Activated CD4-positive, alpha-beta T cell treated with anti-CD3 and anti-CD28 coated beads, Interleukin-2, amount 10 ng/mL, durations not matched to agents 7 days and 5 days (primary cell): ENCODE data around the gene CD3G. TPM values are rescaled to one million over a fixed set of nuclear protein-coding genes. Genes with fewer than 3 reads are reported as not detected.
A peak's percentile ranks its signal among the peaks of the same experiment; 100 is the strongest.
"Not testable (repeated sequence)": the region's sequence is repeated elsewhere in the genome, so short reads cannot be mapped to it uniquely, and the experiment has no call there.

Source experiments
- CTCF ChIA-PET: fragments of 350-600 bp; sonication (Branson Sonifier 250); formaldehyde crosslinking; loops from one replicate; lab custom pipeline; 2021; ENCODE audit warnings: antibody characterized with exemption; lab: Charles Lee
- POLR2A ChIA-PET: fragments of 350-600 bp; sonication (Branson Sonifier 250); formaldehyde crosslinking; loops from one replicate; lab custom pipeline; 2021; ENCODE audit warnings: antibody characterized with exemption; lab: Charles Lee
- DNase-seq: peaks from one replicate; pipeline ENCODE4 v3.0.0-alpha.2; 2020
- H3K27ac Mint-ChIP-seq: one replicate; pipeline ENCODE4 v1.8.0; 2021; ENCODE audit warnings: mild to moderate bottlenecking, moderate library complexity, mixed read lengths
- H3K27me3 Mint-ChIP-seq: one replicate; pipeline ENCODE4 v1.8.0; 2021; ENCODE audit warnings: mixed read lengths
- H3K36me3 Mint-ChIP-seq: one replicate; pipeline ENCODE4 v1.8.0; 2021; ENCODE audit warnings: low read depth, mixed read lengths
- H3K4me1 Mint-ChIP-seq: one replicate; pipeline ENCODE4 v1.8.0; 2021; ENCODE audit warnings: mixed read lengths
- H3K4me3 Mint-ChIP-seq: one replicate; pipeline ENCODE4 v1.8.0; 2021; ENCODE audit warnings: mild to moderate bottlenecking, moderate library complexity, mixed read lengths
- H3K9me3 Mint-ChIP-seq: one replicate; pipeline ENCODE4 v1.8.0; 2021; ENCODE audit warnings: mixed read lengths
- total RNA-seq, 2 experiments: library from RNA; stranded (reverse); gene quantifications; one replicate each; pipeline ENCODE4 v1.2.3, GENCODE V29; 2021

CD3G gene
- total RNA-seq, result 100 to 1,000 TPM; 264 to 268 TPM

DNA sequence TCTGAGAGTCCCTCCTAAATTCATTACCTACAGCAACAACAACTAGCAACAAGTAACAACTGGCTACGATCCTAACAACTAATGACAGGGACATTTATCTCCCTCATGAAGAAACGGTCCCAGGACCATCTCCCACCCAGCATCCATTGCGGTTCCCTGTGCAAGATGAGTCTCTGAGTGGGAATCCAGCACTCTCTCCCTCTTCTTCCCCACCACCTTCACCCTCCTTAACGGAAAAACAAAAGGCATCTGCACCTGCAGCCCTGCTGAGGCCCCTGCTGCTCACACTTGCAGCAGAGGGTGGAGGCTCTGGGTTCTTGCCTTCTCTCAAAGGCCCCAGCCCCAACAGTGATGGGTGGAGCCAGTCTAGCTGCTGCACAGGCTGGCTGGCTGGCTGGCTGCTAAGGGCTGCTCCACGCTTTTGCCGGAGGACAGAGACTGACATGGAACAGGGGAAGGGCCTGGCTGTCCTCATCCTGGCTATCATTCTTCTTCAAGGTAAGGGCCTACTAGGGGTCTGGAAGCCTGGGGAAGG lies at the start of gene CD3G:
Gene CD3G (plus strand): TSS at position 364 of the 535 bp plus-strand sequence. CDS start 80 bp downstream, at position 444.
- Mint-ChIP-seq H3K9me3 (no peaks in the 10 kb centered on the region), H3K4me3 (peak within 1 kb of the TSS; percentile 94), H3K4me1 (peaks cover 63% of the 10 kb centered on the region), H3K36me3 (peaks cover 72% of the 10 kb centered on the region), H3K27ac (peak within 1 kb of the TSS; percentile 98), H3K27me3 (no peaks in the 10 kb centered on the region)
- DNase-seq, result peak; percentile 86
- ChIA-PET CTCF (interaction anchor here (1.1 to 5.6 kb wide), 3 partner anchors 22 to 145 kb away, joined by 3 to 24 read pairs (median 4); no protein-coding TSS in a partner anchor), POLR2A (interaction anchor here (0.6 kb wide), 2 partner anchors 37 to 172 kb away, joined by 3 read pairs; no protein-coding TSS in a partner anchor)

DNA sequence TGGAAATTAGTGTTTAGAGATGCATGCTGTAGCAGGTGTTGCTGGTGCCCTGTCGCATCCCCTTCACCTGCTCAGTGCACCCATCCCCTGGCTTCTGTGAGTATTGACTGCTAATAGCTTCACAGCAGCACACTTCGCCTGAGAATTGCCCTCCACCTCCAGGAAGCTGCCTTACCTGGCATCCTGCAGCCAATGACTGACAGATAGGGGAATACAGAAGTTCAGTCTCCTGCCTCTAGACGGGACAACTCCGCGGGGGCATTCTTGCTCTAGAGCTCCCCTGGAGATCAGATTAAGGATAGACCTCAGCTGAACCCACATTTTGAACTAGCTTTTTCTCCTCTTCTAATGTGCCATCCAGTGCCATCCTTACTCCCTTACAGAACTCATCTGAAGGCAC lies 48.9 kb upstream of the CD3G start:
- CTCF ChIA-PET, result interaction anchor here (0.7 to 2.3 kb wide), 19 partner anchors 8 to 331 kb away, joined by 3 to 18 read pairs (median 4); partner anchors contain the start of genes CD3D, CD3E, CD3G and JAML
- no peaks in the 10 kb centered on the region for H3K27me3 Mint-ChIP-seq

DNA sequence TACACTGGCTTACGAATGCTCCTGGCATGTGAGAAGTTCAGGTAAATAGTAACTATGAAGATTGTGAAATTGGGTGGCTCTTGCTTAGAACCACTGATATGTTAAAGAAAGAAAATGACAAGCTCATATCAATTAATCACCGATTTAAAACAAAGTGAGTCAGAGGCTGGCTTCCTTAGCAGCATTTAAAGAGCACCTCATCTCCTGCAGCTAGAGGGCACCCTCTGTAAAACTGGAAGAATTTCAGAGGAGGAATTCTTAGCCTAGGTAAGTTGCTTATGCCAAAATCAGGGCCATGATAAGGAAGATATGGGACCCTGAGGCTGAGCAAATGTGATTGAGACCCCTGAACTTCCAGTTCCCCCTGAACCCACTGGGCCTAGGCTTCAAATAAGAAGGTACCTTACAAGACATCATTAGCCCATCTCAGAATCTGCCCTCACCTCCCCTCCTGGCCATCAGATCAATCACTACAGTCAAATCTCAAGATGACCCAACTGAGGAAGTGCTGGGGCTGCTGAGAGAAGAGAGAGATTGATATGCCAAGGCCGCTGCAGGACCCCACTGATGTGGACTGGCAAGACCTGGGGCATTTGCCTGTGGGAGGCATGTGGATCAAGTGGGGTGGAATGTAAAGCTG lies 48.2 kb upstream of the CD3G start:
- no peaks in the 10 kb centered on the region for H3K36me3 Mint-ChIP-seq

More for the DNA sequence above, 48.9 kb upstream of the CD3G start:
- Mint-ChIP-seq H3K36me3 (no peaks in the 10 kb centered on the region), H3K27ac (no peak overlapping the region), H3K4me3 (no peak overlapping the region), H3K4me1 (peaks cover 25% of the 10 kb centered on the region), H3K9me3 (peaks cover 2% of the 10 kb centered on the region)
- no peak for DNase-seq
- POLR2A ChIA-PET, result no interaction called here

DNA sequence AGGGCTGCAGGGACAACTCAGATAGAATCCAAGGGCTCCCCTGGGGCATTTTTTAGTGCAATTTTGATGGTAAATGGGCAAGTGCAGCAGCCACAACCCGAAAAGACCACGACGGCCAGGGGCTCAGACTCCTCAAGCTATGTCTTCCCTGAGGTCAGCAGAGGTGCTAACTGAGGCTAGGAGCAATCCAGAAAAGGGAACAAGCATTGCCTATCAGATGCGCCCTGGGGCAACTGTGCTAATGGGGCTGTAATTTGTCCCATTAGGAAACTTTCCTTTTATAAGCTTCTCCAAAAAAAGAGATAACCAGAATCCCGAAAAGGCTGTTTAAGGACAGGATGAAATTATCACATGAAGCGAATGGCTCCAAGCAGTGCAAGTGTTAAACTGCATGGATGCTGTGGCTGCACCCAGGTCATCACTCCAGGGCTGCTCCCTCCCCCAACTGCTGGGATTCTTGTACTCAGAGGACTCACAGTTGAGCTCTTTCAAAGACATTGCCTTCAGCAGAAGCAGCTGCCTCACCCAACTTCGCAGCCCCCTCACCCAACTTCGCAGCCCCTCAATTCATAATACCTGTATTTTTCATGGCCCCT lies 42.4 kb upstream of the CD3G start:
- H3K36me3 Mint-ChIP-seq, result peaks cover 22% of the 10 kb centered on the region
- CTCF ChIA-PET, result interaction anchor here (0.6 to 4.5 kb wide), 8 partner anchors 10 to 349 kb away, joined by 3 to 19 read pairs (median 5); no protein-coding TSS in a partner anchor
- POLR2A ChIA-PET, result no interaction called here
- H3K4me3 Mint-ChIP-seq, result no peak overlapping the region
- no peak overlapping the region for H3K27ac Mint-ChIP-seq
- peaks cover 47% of the 10 kb centered on the region for H3K4me1 Mint-ChIP-seq
- H3K27me3 Mint-ChIP-seq, result no peaks in the 10 kb centered on the region
- peaks cover 2% of the 10 kb centered on the region for H3K9me3 Mint-ChIP-seq
- DNase-seq, result no peak

More for the DNA sequence above, 48.2 kb upstream of the CD3G start:
- H3K27me3 Mint-ChIP-seq, result no peaks in the 10 kb centered on the region
- POLR2A ChIA-PET, result no interaction called here
- peaks cover 2% of the 10 kb centered on the region for H3K9me3 Mint-ChIP-seq
- H3K27ac Mint-ChIP-seq, result peak overlapping the region; percentile 67
- peaks cover 25% of the 10 kb centered on the region for H3K4me1 Mint-ChIP-seq
- CTCF ChIA-PET, result interaction anchor here (0.7 to 2.3 kb wide), 20 partner anchors 9 to 331 kb away, joined by 3 to 18 read pairs (median 4); partner anchors contain the start of genes CD3D, CD3E, CD3G and JAML
- DNase-seq, result peak; percentile 52
- no peak overlapping the region for H3K4me3 Mint-ChIP-seq

DNA sequence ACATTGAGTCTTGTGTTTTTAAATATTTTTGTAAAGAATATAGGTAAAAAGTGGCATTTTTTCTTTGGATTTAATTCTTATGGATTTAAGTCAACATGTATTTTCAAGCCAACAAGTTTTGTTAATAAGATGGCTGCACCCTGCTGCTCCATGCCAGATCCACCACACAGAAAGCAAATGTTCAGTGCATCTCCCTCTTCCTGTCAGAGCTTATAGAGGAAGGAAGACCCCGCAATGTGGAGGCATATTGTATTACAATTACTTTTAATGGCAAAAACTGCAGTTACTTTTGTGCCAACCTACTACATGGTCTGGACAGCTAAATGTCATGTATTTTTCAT lies 39.9 kb upstream of the CD3G start:
- no peaks in the 10 kb centered on the region for H3K27me3 Mint-ChIP-seq
- peak overlapping the region; percentile 99 for H3K27ac Mint-ChIP-seq
- peaks cover 71% of the 10 kb centered on the region for H3K4me1 Mint-ChIP-seq
- peak overlapping the region; percentile 99 for H3K4me3 Mint-ChIP-seq
- CTCF ChIA-PET, result interaction anchor here (0.6 to 2.6 kb wide), 7 partner anchors 9 to 272 kb away, joined by 3 to 11 read pairs (median 4); partner anchors contain the start of gene CD3D
- POLR2A ChIA-PET, result interaction anchor here (0.5 to 2.7 kb wide), 2 partner anchors 20 to 38 kb away, joined by 4 to 17 read pairs; partner anchors contain the start of gene CD3D
- peaks cover 2% of the 10 kb centered on the region for H3K9me3 Mint-ChIP-seq
- DNase-seq, result no peak
- peaks cover 47% of the 10 kb centered on the region for H3K36me3 Mint-ChIP-seq

DNA sequence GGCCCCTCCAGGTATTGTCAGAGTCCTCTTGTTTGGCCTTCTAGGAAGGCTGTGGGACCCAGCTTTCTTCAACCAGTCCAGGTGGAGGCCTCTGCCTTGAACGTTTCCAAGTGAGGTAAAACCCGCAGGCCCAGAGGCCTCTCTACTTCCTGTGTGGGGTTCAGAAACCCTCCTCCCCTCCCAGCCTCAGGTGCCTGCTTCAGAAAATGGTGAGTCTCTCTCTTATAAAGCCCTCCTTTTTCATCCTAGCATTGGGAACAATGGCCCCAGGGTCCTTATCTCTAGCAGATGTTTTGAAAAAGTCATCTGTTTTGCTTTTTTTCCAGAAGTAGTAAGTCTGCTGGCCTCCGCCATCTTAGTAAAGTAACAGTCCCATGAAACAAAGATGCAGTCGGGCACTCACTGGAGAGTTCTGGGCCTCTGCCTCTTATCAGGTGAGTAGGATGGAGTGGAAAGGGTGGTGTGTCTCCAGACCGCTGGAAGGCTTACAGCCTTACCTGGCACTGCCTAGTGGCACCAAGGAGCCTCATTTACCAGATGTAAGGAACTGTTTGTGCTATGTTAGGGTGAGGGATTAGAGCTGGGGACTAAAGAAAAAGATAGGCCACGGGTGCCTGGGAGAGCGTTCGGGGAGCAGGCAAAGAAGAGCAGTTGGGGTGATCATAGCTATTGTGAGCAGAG lies 39.4 kb upstream of the CD3G start, which contains the start of gene CD3E:
Gene CD3E (plus strand): TSS at position 163 of the 681 bp plus-strand sequence. CDS start 223 bp downstream, at position 386.
- H3K27ac Mint-ChIP-seq, result peak within 1 kb of the TSS; percentile 99
- POLR2A ChIA-PET, result interaction anchor here (0.5 to 2.7 kb wide), 5 partner anchors 20 to 106 kb away, joined by 3 to 17 read pairs (median 4); partner anchors contain the start of genes CD3D and JAML
- peak; percentile 84 for DNase-seq
- H3K27me3 Mint-ChIP-seq, result no peaks in the 10 kb centered on the region
- H3K4me3 Mint-ChIP-seq, result peak within 1 kb of the TSS; percentile 99
- peaks cover 75% of the 10 kb centered on the region for H3K4me1 Mint-ChIP-seq
- no peaks in the 10 kb centered on the region for H3K9me3 Mint-ChIP-seq
- H3K36me3 Mint-ChIP-seq, result peaks cover 52% of the 10 kb centered on the region
- CTCF ChIA-PET, result interaction anchor here (0.6 to 2.6 kb wide), 9 partner anchors 9 to 271 kb away, joined by 3 to 11 read pairs (median 4); partner anchors contain the start of gene CD3D

DNA sequence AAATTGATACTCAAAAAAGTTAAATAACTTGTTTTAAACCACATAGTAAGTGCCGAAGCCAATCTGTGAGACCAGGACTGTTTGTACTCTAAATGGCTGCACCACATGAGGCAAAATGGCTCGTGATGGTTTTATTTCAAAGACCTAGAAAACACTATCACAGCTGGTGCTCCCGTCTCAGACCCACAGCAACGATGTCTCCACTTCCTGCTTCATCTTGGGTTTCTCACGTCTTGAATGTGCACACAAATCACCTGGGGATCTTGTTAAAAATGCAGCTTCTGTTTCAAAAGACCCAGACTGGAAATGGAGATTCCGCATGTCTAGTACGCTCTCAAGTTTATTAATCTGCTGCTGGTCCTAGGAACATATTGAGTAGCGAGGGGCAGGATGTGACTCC lies 38.4 kb upstream of the CD3G start:
- no peaks in the 10 kb centered on the region for H3K9me3 Mint-ChIP-seq
- H3K27me3 Mint-ChIP-seq, result no peaks in the 10 kb centered on the region
- peak overlapping the region; percentile 99 for H3K4me3 Mint-ChIP-seq
- POLR2A ChIA-PET, result interaction anchor here (0.8 to 2.7 kb wide), 3 partner anchors 36 to 107 kb away, joined by 3 to 17 read pairs (median 6); partner anchors contain the start of genes CD3D and JAML
- peak; percentile 67 for DNase-seq
- peaks cover 60% of the 10 kb centered on the region for H3K36me3 Mint-ChIP-seq
- CTCF ChIA-PET, result interaction anchor here (1.2 to 2.6 kb wide), 6 partner anchors 10 to 107 kb away, joined by 3 to 10 read pairs (median 6); partner anchors contain the start of gene CD3D
- H3K4me1 Mint-ChIP-seq, result peaks cover 80% of the 10 kb centered on the region
- peak overlapping the region; percentile 99 for H3K27ac Mint-ChIP-seq

DNA sequence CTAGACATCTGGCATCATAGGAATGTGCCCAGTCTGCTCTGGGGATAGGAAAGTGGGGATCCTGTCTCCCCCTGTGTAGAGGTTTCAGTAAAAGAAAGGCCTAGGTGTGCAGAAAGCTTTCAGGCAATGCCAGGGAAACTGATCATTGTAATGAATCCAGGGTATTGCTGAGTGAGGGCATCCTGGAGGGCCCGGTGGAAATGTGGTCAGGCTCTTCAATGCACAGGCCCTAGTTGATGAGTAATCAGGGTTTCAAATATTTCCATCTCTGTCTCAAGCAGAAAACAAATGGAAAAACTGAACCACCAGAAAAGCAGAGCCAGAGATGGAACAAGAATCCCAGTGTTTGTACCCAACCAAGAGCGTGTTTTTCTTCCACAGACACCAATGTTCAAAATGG lies 37.6 kb upstream of the CD3G start:
- Mint-ChIP-seq H3K36me3 (peaks cover 67% of the 10 kb centered on the region), H3K4me3 (peak overlapping the region; percentile 99), H3K9me3 (no peaks in the 10 kb centered on the region), H3K4me1 (peaks cover 82% of the 10 kb centered on the region), H3K27ac (peak overlapping the region; percentile 99), H3K27me3 (no peaks in the 10 kb centered on the region)
- POLR2A ChIA-PET, result interaction anchor here (2.7 kb wide), 1 partner anchor 36 kb away, joined by 17 read pairs; the partner anchor contains the start of gene CD3D
- peak; percentile 32 for DNase-seq
- CTCF ChIA-PET, result interaction anchor here (0.6 to 1.6 kb wide), 4 partner anchors 12 to 108 kb away, joined by 3 to 8 read pairs (median 4); no protein-coding TSS in a partner anchor

DNA sequence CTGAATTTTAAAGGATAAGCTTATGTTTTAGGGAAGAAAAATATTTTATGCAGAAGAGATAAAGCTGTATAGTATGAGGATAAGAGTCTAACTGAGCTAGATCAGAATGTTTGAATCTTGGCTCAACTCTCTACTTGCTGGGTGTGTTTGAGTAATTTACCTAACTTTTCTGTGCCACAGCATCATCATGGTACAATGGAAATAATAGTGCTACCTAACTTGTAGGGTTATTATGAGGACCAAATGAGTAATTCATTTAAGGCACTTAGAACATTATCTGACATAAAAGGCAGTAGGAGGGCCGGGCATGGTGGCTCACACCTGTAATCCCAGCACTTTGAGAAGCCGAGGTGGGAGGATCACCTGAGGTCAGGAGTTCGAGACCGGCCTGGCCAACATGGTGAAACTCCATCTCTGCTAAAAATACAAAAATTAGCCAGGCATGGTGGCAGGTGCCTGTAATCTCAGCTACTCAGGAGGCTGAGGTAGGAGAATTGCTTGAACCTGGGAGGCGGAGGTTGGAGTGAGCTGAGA lies 35.1 kb upstream of the CD3G start:
- CTCF ChIA-PET, result interaction anchor here (0.7 to 2.5 kb wide), 8 partner anchors 14 to 111 kb away, joined by 3 to 8 read pairs (median 5); no protein-coding TSS in a partner anchor
- peak overlapping the region; percentile 99 for H3K27ac Mint-ChIP-seq
- H3K27me3 Mint-ChIP-seq, POLR2A ChIA-PET, H3K9me3 Mint-ChIP-seq, DNase-seq: not testable (repeated sequence)
- peaks cover 85% of the 10 kb centered on the region for H3K36me3 Mint-ChIP-seq
- H3K4me3 Mint-ChIP-seq, result peak overlapping the region; percentile 99
- peaks cover 82% of the 10 kb centered on the region for H3K4me1 Mint-ChIP-seq

DNA sequence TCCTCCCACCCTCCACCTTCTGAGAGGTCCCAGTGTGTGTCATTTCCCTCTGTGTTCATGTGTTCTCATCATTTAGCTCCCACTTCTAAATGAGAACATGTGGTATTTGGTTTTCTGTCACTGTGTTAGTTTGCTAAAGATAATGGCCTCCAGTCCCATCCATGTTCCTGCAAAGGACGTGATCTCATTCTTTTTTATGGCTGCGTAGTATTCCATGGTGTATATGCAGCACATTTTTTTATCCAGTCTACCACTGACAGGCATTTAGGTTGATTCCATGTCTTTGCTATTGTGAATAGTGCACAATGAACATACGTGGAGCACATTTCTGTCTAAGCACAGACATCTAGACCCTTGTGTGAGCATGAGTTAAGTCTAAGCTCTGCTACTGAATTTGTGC lies 33.9 kb upstream of the CD3G start:
- ChIA-PET CTCF (interaction anchor here (0.6 to 2.9 kb wide), 2 partner anchors 10 to 22 kb away, joined by 5 to 19 read pairs; no protein-coding TSS in a partner anchor), POLR2A (no interaction called here)
- no peak for DNase-seq
- peak overlapping the region; percentile 11 for H3K27ac Mint-ChIP-seq
- peaks cover 87% of the 10 kb centered on the region for H3K4me1 Mint-ChIP-seq
- H3K9me3 Mint-ChIP-seq, result no peaks in the 10 kb centered on the region
- H3K27me3 Mint-ChIP-seq, result no peaks in the 10 kb centered on the region
- no peak overlapping the region for H3K4me3 Mint-ChIP-seq
- peaks cover 90% of the 10 kb centered on the region for H3K36me3 Mint-ChIP-seq

DNA sequence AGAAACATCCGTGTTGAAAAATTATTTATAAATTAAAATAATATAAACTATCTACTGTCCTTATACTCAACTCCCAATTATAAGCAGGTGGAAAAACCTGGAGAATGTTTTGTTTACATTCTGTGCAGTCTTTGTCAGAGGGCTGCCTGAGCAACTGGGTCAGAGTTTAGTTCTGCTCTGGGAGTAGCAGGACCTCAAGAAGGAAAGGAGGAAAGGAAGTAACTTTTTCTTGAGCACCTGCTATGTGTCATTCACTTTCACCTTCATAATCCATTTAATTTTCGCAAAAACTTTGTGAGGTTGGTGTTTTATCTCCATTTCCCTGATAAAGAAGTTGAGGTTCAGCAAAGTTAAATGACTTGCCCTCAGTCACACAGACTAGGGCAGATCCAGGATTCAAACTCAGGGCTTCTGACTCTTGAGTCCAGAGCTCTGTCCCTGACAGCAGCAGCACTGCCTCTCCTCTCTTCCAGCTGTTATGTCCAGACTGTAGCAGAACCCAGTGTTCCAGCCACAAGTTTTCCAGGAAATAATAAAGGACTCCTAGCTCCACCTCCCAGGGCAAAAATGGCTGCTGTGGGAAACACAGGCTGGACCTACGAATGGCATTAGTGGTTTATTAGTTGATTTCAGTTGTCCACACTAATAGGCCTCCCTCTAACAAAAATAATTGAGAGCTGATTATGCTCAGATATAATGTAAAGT lies 33.2 kb upstream of the CD3G start:
- POLR2A ChIA-PET, result interaction anchor here (0.7 to 1.2 kb wide), 2 partner anchors 32 to 37 kb away, joined by 3 to 4 read pairs; partner anchors contain the start of gene CD3D
- H3K9me3 Mint-ChIP-seq, result no peaks in the 10 kb centered on the region
- no peak for DNase-seq
- H3K27ac Mint-ChIP-seq, result peak overlapping the region; percentile 7
- CTCF ChIA-PET, result interaction anchor here (0.6 to 2.9 kb wide), 8 partner anchors 11 to 204 kb away, joined by 3 to 19 read pairs (median 3); no protein-coding TSS in a partner anchor
- H3K27me3 Mint-ChIP-seq, result no peaks in the 10 kb centered on the region
- H3K36me3 Mint-ChIP-seq, result peaks cover 89% of the 10 kb centered on the region
- H3K4me1 Mint-ChIP-seq, result peaks cover 91% of the 10 kb centered on the region
- peak overlapping the region; percentile 4 for H3K4me3 Mint-ChIP-seq
